Measurements from ENCODE around the gene SYT12. TPM values are rescaled to one million over a fixed set of nuclear protein-coding genes. Genes with fewer than 3 reads are reported as not detected.
A peak's percentile ranks its signal among the peaks of the same experiment; 100 is the strongest.

The SYT12 gene
- total RNA-seq, 1 donor from 2014 or later, result 0.37 TPM

GRCh38 chr11:67052891-67053290, 30.0 kb downstream of the SYT12 start:
- no peak for TF ChIP-seq CTCF (IDR thresholded peaks at IDR 0.05; ENCODE audit: partially characterized antibody, unreplicated experiment)
- Mint-ChIP-seq H3K36me3 (ENCODE audit: unreplicated experiment) (no peaks in the 10 kb centered on the region), H3K4me3 (ENCODE audit: unreplicated experiment) (no peak overlapping the region), H3K27ac (ENCODE audit: unreplicated experiment) (no peak overlapping the region), H3K4me1 (ENCODE audit: low read depth, unreplicated experiment) (peaks cover 4% of the 10 kb centered on the region), H3K9me3 (ENCODE audit: unreplicated experiment) (peaks cover 3% of the 10 kb centered on the region), H3K27me3 (ENCODE audit: unreplicated experiment) (peaks cover 4% of the 10 kb centered on the region)
- DNase-seq, result no peak

GRCh38 chr11:67053896-67054329, 31.0 kb downstream of the SYT12 start:
- Mint-ChIP-seq H3K4me3 (ENCODE audit: unreplicated experiment) (no peak overlapping the region), H3K36me3 (ENCODE audit: unreplicated experiment) (no peaks in the 10 kb centered on the region), H3K9me3 (ENCODE audit: unreplicated experiment) (peaks cover 5% of the 10 kb centered on the region), H3K27me3 (ENCODE audit: unreplicated experiment) (peaks cover 7% of the 10 kb centered on the region), H3K4me1 (ENCODE audit: low read depth, unreplicated experiment) (peaks cover 4% of the 10 kb centered on the region), H3K27ac (ENCODE audit: unreplicated experiment) (peak overlapping the region; percentile 29)
- peak; percentile 68 for TF ChIP-seq CTCF (IDR thresholded peaks at IDR 0.05; ENCODE audit: partially characterized antibody, unreplicated experiment)
- DNase-seq, result peak; percentile 71

- H3K36me3 Mint-ChIP-seq (ENCODE audit: unreplicated experiment), result no peaks in the 10 kb centered on the region
- no peak overlapping the region for H3K4me3 Mint-ChIP-seq (ENCODE audit: unreplicated experiment)
- DNase-seq, result no peak
- H3K27me3 Mint-ChIP-seq (ENCODE audit: unreplicated experiment), result peaks cover 6% of the 10 kb centered on the region
- H3K27ac Mint-ChIP-seq (ENCODE audit: unreplicated experiment), result no peak overlapping the region
- peaks cover 5% of the 10 kb centered on the region for H3K9me3 Mint-ChIP-seq (ENCODE audit: unreplicated experiment)
- no peak for TF ChIP-seq CTCF (IDR thresholded peaks at IDR 0.05; ENCODE audit: partially characterized antibody, unreplicated experiment)
- H3K4me1 Mint-ChIP-seq (ENCODE audit: low read depth, unreplicated experiment), result peaks cover 4% of the 10 kb centered on the region
Observed at GRCh38 chr11:67054346-67054835, 31.5 kb downstream of the SYT12 start.

- no peak for TF ChIP-seq CTCF (IDR thresholded peaks at IDR 0.05; ENCODE audit: partially characterized antibody, unreplicated experiment)
- Mint-ChIP-seq H3K36me3 (ENCODE audit: unreplicated experiment) (no peaks in the 10 kb centered on the region), H3K4me1 (ENCODE audit: low read depth, unreplicated experiment) (peaks cover 4% of the 10 kb centered on the region), H3K9me3 (ENCODE audit: unreplicated experiment) (peaks cover 5% of the 10 kb centered on the region), H3K4me3 (ENCODE audit: unreplicated experiment) (no peak overlapping the region), H3K27ac (ENCODE audit: unreplicated experiment) (no peak overlapping the region), H3K27me3 (ENCODE audit: unreplicated experiment) (peaks cover 6% of the 10 kb centered on the region)
- DNase-seq, result no peak
Observed at GRCh38 chr11:67054836-67055523, 32.0 kb downstream of the SYT12 start.

- H3K36me3 Mint-ChIP-seq (ENCODE audit: unreplicated experiment), result no peaks in the 10 kb centered on the region
- peaks cover 4% of the 10 kb centered on the region for H3K4me1 Mint-ChIP-seq (ENCODE audit: low read depth, unreplicated experiment)
- peaks cover 5% of the 10 kb centered on the region for H3K9me3 Mint-ChIP-seq (ENCODE audit: unreplicated experiment)
- no peak overlapping the region for H3K27ac Mint-ChIP-seq (ENCODE audit: unreplicated experiment)
- peaks cover 8% of the 10 kb centered on the region for H3K27me3 Mint-ChIP-seq (ENCODE audit: unreplicated experiment)
- H3K4me3 Mint-ChIP-seq (ENCODE audit: unreplicated experiment), result peak overlapping the region; percentile 1
- DNase-seq, result no peak
- TF ChIP-seq CTCF (IDR thresholded peaks at IDR 0.05; ENCODE audit: partially characterized antibody, unreplicated experiment), result no peak
Observed at GRCh38 chr11:67055812-67056211, 32.9 kb downstream of the SYT12 start.

Measured in glutamatergic neuron (in vitro differentiated cells).